HL-60 (cell line): ENCODE measurements around the gene EEF1AKMT1.

Experiments
- DNase-seq, 2 experiments: peaks; one replicate each; pipeline ENCODE4 v3.0.0-alpha.2; 2010 to 2020; ENCODE audit warnings: low read depth in 1 of 2, low spot score in 1 of 2
- H3K27ac ChIP-seq: fragments of 250-450 bp; sonication (Bioruptor Pico); replicated peaks from 2 replicates; pipeline ENCODE4 v1.5.1; 2020; ENCODE audit warnings: mild to moderate bottlenecking, moderate library complexity
- H3K27me3 ChIP-seq: fragments of 250-450 bp; sonication (Bioruptor Pico); 2 replicates; pipeline ENCODE4 v1.5.1; 2021; ENCODE audit warnings: mild to moderate bottlenecking, moderate library complexity; ENCODE audit not compliant: insufficient read depth, poor library complexity, severe bottlenecking
- H3K4me3 ChIP-seq: replicated peaks from 2 replicates; pipeline ENCODE4 v1.5.1; 2011; ENCODE audit warnings: mild to moderate bottlenecking, control low read depth, low read length; ENCODE audit not compliant: insufficient read depth
- CTCF ChIP-seq: IDR thresholded peaks from one replicate; pipeline ENCODE4 v1.5.1; 2011; ENCODE audit warnings: low read length, control low read depth, inconsistent platforms; ENCODE audit not compliant: insufficient read depth
- GABPA ChIP-seq: IDR thresholded peaks from 2 replicates; pipeline ENCODE4 v1.6.1; 2012; ENCODE audit warnings: low read depth
- POLR2AphosphoS5 ChIP-seq: IDR thresholded peaks from 2 replicates; pipeline ENCODE4 v1.6.1; 2012; ENCODE audit warnings: low read depth
- REST ChIP-seq: IDR thresholded peaks from 2 replicates; pipeline ENCODE4 v1.6.1; 2012; ENCODE audit warnings: low read depth; ENCODE audit not compliant: insufficient replicate concordance
- SPI1 ChIP-seq: IDR thresholded peaks from 2 replicates; pipeline ENCODE4 v1.6.1; 2012; ENCODE audit warnings: low read depth, mild to moderate bottlenecking, borderline replicate concordance

Gene EEF1AKMT1

GRCh38 chr13:20810808-20811207 is 37.0 kb upstream of the EEF1AKMT1 start:
- Histone ChIP-seq H3K4me3 (no peak overlapping the region), H3K27me3 (no peaks in the 10 kb centered on the region), H3K27ac (no peak overlapping the region)
- TF ChIP-seq CTCF (no peak), REST (no peak), GABPA (no peak)
- no peak for DNase-seq

GRCh38 chr13:20808874-20809273 is 35.1 kb upstream of the EEF1AKMT1 start:
- TF ChIP-seq SPI1, result no peak
- no peak for TF ChIP-seq GABPA
- no peak for TF ChIP-seq POLR2AphosphoS5
- no peak for TF ChIP-seq CTCF
- no peak for TF ChIP-seq REST

GRCh38 chr13:20803180-20803965 is 29.6 kb upstream of the EEF1AKMT1 start:
- TF ChIP-seq CTCF, result no peak
- Histone ChIP-seq H3K4me3 (no peak overlapping the region), H3K27ac (no peak overlapping the region), H3K27me3 (no peaks in the 10 kb centered on the region)
- no peak for DNase-seq

More at GRCh38 chr13:20808874-20809273, 35.1 kb upstream of the EEF1AKMT1 start:
- DNase-seq, result no peak
- no peak overlapping the region for H3K27ac ChIP-seq
- no peak overlapping the region for H3K4me3 ChIP-seq
- no peaks in the 10 kb centered on the region for H3K27me3 ChIP-seq

GRCh38 chr13:20801707-20802106 is 27.9 kb upstream of the EEF1AKMT1 start:
- Histone ChIP-seq H3K27ac (no peak overlapping the region), H3K4me3 (no peak overlapping the region), H3K27me3 (no peaks in the 10 kb centered on the region)
- TF ChIP-seq GABPA (no peak), REST (no peak), POLR2AphosphoS5 (peak; percentile 52; the same call in 1 of the 2 replicates), SPI1 (peak; percentile 59; the same call in 1 of the 2 replicates), CTCF (no peak)
- peak; percentile 35 to 53 for DNase-seq
